ENCODE results near the gene EIF4E1B.

Gene EIF4E1B

DNA sequence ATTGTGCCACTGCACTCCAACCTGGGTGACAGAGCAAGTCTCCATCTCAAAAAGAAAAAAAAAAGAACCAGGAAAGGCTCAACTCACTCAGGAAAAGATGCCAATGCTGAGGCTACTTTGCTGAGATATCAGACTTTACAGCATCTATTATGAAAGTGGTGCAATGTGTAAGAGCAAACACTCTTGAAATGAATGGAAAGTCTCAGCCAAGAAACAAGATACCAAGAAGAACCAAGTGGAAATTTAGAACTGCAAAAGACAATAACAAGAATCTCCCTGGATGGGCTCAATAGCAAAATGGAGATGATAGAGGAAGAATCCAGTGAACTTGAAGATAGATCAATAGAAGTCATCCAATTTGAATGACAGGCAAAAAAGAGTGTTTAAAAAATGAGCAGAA lies 54.5 kb downstream of the EIF4E1B start:
- no peak for DNase-seq

DNA sequence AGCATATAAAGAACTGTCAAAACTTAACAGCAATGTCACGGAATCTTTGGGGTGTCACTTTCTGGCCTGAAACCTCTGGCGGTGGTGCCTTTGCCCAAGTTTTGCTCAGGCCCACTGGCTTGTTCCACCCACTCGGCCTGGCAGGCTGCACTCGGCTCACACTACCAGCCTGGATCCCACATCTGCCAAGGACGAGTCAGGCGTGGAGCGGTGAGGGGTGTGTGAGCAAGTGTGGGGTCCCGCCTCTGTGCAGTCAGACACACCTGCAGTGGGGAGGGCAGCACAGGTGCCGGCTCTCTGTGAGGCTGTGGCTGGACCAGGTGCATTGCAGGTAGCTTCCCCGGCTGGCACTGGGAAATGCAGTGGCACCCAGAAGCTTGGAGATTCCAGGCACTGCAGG lies 56.8 kb downstream of the EIF4E1B start:
- DNase-seq = no peak

GRCh38 chr5:176687881-176688280 lies 57.4 kb downstream of the EIF4E1B start:
- no peak for DNase-seq

- DNase-seq = no peak
Observed at GRCh38 chr5:176690911-176691310, 60.4 kb downstream of the EIF4E1B start.

DNA sequence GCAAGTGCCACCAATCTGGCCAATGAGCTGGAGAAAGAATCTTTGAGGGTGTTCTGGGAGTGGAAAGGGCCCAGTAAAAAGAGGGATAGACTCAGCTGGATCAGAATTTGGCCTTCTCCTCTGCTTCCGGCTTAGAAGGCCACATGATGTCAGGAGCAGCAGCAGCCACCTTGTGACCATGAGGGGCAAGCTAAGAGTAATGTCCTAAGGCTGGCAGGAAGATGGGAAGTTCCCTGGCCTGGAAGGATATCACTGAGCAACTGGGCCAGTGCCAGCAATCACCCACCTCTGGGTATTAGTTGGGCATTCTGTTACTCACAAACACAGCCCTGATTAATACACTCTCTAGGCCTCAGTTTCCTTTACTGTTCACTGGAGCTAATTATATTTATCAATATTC lies 61.0 kb downstream of the EIF4E1B start:
- no peak for DNase-seq

DNA sequence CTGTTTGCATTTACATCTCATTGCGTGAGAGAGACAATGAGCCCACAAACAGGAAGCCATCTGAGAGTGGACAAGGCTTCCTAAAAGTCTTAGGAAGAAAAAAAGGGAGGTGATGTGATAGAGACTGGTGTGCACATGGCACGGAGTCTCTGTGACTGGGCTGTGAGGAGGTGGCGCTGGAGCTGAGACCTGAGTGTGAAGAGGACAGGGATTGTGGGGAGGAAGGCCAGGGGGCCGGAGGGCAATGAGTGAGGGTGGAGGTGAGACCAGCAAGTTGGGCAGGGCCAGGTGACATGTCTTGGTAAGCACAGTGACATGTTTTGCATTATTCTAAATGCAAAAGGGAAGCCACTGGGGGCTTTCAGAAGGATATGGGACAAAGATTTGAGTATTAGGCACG lies 61.9 kb downstream of the EIF4E1B start:
- no peak for DNase-seq

GRCh38 chr5:176692839-176693476 lies 62.5 kb downstream of the EIF4E1B start:
- DNase-seq = no peak

- no peak for DNase-seq
Observed at GRCh38 chr5:176693477-176693851, 63.0 kb downstream of the EIF4E1B start.

DNA sequence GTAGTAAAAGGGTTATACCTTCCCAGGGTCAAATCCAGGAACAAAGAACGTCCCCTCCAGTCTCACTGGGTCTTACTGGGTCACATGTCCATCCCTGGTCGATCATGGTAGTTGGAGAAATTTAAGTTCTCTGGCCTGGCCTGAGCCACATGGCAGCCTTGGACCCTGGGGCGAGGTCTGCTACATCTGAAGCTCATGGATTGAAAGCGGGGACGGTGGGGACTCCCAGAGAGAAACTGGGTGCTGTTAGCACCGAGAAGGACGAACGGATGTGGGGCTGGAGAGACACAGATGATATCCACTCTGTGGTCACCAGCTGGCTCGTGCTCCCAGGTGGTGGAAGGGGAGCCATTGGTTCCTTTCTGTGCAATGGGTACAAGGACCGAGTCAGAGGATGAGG lies 63.7 kb downstream of the EIF4E1B start:
- no peak for DNase-seq

DNA sequence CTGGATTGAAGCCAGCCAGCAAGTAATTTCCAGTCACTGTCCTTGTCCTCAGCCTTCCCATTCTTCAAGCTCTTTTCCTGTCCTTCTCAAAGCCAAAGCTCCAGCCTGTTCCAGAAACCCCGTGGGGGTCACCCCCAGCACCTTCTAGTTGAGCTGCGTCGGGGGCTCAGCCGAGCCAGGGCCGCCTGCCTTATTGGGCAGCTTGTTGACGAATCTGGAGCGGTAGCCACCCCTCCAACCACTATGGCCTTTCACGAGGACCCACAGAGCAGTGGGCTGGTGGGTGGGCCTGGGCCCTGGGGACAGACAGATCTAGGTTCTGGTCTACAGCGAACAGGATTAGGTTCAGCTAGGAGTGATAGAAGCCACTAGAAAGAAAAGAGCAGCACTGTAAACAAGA lies 64.2 kb downstream of the EIF4E1B start:
- DNase-seq = no peak

DNA sequence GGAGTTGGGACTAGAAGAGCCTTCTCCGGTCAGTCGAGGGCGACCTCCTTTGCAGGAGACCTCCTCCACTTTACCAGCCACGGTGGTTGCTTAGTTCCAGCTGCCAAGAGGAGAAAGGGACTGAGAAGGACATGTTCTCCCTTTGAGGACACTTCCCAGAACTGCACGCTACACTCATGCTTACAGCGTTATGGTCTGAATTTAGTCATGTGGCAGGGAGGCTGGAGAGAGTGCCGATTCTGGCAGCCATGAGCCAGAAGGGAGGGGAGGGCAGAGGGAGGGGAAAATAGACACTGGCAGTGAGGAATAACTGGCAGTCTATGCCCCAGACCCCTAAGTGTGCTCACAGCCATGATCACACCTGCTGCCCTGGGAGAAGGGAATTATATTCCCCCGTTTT lies 64.6 kb downstream of the EIF4E1B start:
- no peak for DNase-seq

Data from nucleus accumbens (tissue), 56 donors.